Endodermal cell (in vitro differentiated cells): ENCODE results near the gene ERP27. TPM values are rescaled to one million over a fixed set of nuclear protein-coding genes. Genes with fewer than 3 reads are reported as not detected.

Experiments
- DNase-seq: peaks from one replicate; pipeline ENCODE4 v3.0.0-alpha.2; 2017
- H3K27ac ChIP-seq: 2 replicates; pipeline ENCODE4 v1.5.1; 2013; ENCODE audit warnings: mild to moderate bottlenecking, low read depth, low read length, moderate library complexity
- H3K27me3 ChIP-seq: 2 replicates; pipeline ENCODE4 v1.6.1; 2013; ENCODE audit warnings: mild to moderate bottlenecking, low read length, moderate library complexity; ENCODE audit not compliant: insufficient read depth, control insufficient read depth, poor library complexity, severe bottlenecking
- H3K36me3 ChIP-seq: 2 replicates; pipeline ENCODE4 v1.7.0; 2013; ENCODE audit warnings: mild to moderate bottlenecking, low read length, moderate library complexity; ENCODE audit not compliant: control insufficient read depth, insufficient read depth
- H3K4me1 ChIP-seq: one replicate; pipeline ENCODE4 v1.7.0; 2013; ENCODE audit warnings: low read length; ENCODE audit not compliant: control insufficient read depth, insufficient read depth
- H3K4me3 ChIP-seq: 2 replicates; pipeline ENCODE4 v1.5.1; 2013; ENCODE audit warnings: mild to moderate bottlenecking, low read length, moderate library complexity
- H3K9ac ChIP-seq: 2 replicates; pipeline ENCODE4 v1.6.1; 2013; ENCODE audit warnings: mild to moderate bottlenecking, low read length, moderate library complexity; ENCODE audit not compliant: poor library complexity, severe bottlenecking; ENCODE audit errors: extremely low read depth
- H3K9me3 ChIP-seq: 2 replicates; pipeline ENCODE4 v1.6.1; 2013; ENCODE audit warnings: mild to moderate bottlenecking, low read length, moderate library complexity; ENCODE audit not compliant: control insufficient read depth
- H3K27ac Mint-ChIP-seq: 2 replicates; pipeline ENCODE4 v1.8.0; 2020; ENCODE audit warnings: mixed read lengths
- H3K27me3 Mint-ChIP-seq: 2 replicates; pipeline ENCODE4 v1.8.0; 2021; ENCODE audit warnings: mild to moderate bottlenecking, mixed read lengths; ENCODE audit not compliant: insufficient read depth
- H3K36me3 Mint-ChIP-seq: 2 replicates; pipeline ENCODE4 v1.8.0; 2020; ENCODE audit warnings: low read depth, mixed read lengths
- H3K4me1 Mint-ChIP-seq: 2 replicates; pipeline ENCODE4 v1.8.0; 2020; ENCODE audit warnings: mixed read lengths
- H3K4me3 Mint-ChIP-seq: 2 replicates; pipeline ENCODE4 v1.8.0; 2020; ENCODE audit warnings: mild to moderate bottlenecking, moderate library complexity, mixed read lengths
- H3K9me3 Mint-ChIP-seq: 2 replicates; pipeline ENCODE4 v1.8.0; 2020; ENCODE audit warnings: mild to moderate bottlenecking, mixed read lengths
- WGBS, 2 experiments: methylation state at CpG; one replicate each; pipeline versions ENCODE4 v1.1.5 to v1.1.7; 2013; ENCODE audit warnings: missing lambda C conversion rate in 2 of 2, mixed read lengths in 1 of 2; ENCODE audit not compliant: insufficient coverage in 1 of 2, insufficient read length in 1 of 2; 5-methylcytosine and 5-hydroxymethylcytosine counted together
- total RNA-seq, 2 donors: library from RNA; stranded (reverse); fragmentation: NEBNext Ultra II Directional in 1 of 2; extraction: Animal tissue kit (Norgen Biotek cat#: 25700) in 1 of 2; gene quantifications; 2 replicates in 1 of 2; 3 replicates in 1 of 2; pipeline ENCODE4 v1.2.1, GENCODE V29; 2021
- TF ChIP-seq, protein P1 (sequence below): fragments of 200-600 bp; sonication (generic); conservative IDR thresholded peaks from 2 replicates; pipeline ENCODE4 v1.5.0; 2021; ENCODE audit warnings: antibody characterized with exemption, mild to moderate bottlenecking

Gene ERP27
- total RNA-seq, 2 donors from 2014 or later, result 0.15 to 0.22 TPM

GRCh38 chr12:14965221-14965620 lies 26.9 kb upstream of the ERP27 start:
- Mint-ChIP-seq H3K27ac (no peak overlapping the region), H3K36me3 (no peaks in the 10 kb centered on the region), H3K27me3 (no peaks in the 10 kb centered on the region), H3K9me3 (no peaks in the 10 kb centered on the region), H3K4me3 (no peak overlapping the region), H3K4me1 (peaks cover 9% of the 10 kb centered on the region)
- TF ChIP-seq, protein P1, sequence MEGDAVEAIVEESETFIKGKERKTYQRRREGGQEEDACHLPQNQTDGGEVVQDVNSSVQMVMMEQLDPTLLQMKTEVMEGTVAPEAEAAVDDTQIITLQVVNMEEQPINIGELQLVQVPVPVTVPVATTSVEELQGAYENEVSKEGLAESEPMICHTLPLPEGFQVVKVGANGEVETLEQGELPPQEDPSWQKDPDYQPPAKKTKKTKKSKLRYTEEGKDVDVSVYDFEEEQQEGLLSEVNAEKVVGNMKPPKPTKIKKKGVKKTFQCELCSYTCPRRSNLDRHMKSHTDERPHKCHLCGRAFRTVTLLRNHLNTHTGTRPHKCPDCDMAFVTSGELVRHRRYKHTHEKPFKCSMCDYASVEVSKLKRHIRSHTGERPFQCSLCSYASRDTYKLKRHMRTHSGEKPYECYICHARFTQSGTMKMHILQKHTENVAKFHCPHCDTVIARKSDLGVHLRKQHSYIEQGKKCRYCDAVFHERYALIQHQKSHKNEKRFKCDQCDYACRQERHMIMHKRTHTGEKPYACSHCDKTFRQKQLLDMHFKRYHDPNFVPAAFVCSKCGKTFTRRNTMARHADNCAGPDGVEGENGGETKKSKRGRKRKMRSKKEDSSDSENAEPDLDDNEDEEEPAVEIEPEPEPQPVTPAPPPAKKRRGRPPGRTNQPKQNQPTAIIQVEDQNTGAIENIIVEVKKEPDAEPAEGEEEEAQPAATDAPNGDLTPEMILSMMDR, result no peak
- Histone ChIP-seq H3K27ac (no peak overlapping the region), H3K4me3 (no peak overlapping the region), H3K4me1 (no peaks in the 10 kb centered on the region), H3K9ac (no peak overlapping the region), H3K36me3 (no peaks in the 10 kb centered on the region), H3K27me3 (no peaks in the 10 kb centered on the region), H3K9me3 (no peaks in the 10 kb centered on the region)
- 89 to 93% methylated on average over 2 of the region's 2 CpGs for WGBS, 2 experiments
- no peak for DNase-seq

DNA sequence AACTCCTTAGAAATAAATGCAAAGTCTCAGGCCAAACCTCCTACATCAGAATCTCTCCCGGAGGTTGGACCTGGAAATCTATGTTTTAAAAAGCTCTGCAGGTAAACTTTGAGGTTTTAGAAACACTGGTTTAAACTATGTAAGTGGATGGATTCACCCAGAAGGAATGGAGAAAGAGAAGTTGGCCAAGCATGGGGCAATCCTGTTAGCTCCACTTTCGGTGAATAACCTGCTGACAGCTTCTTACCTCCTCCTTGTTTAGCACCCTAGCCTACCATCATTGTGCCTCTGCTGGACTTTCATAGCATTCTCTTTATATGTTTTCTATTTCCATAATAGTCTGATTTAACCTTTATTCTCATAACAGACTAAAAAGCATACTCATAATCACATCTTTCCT lies 26.1 kb upstream of the ERP27 start:
- TF ChIP-seq, protein P1, result no peak

GRCh38 chr12:14963520-14963919 lies 25.2 kb upstream of the ERP27 start:
- 93 to 96% methylated on average over 7 of the region's 7 CpGs for WGBS, 2 experiments
- H3K4me1 ChIP-seq, result no peaks in the 10 kb centered on the region
- no peak for DNase-seq
- no peak overlapping the region for H3K9ac ChIP-seq
- H3K36me3 Mint-ChIP-seq, result no peaks in the 10 kb centered on the region
- no peaks in the 10 kb centered on the region for H3K27me3 ChIP-seq
- H3K9me3 ChIP-seq, result no peaks in the 10 kb centered on the region
- no peaks in the 10 kb centered on the region for H3K9me3 Mint-ChIP-seq
- no peak overlapping the region for H3K4me3 Mint-ChIP-seq
- H3K4me3 ChIP-seq, result no peak overlapping the region
- no peaks in the 10 kb centered on the region for H3K36me3 ChIP-seq
- TF ChIP-seq, protein P1, result no peak
- no peak overlapping the region for H3K27ac Mint-ChIP-seq
- no peaks in the 10 kb centered on the region for H3K27me3 Mint-ChIP-seq
- H3K4me1 Mint-ChIP-seq, result peaks cover 9% of the 10 kb centered on the region
- no peak overlapping the region for H3K27ac ChIP-seq

More for the DNA sequence above, 26.1 kb upstream of the ERP27 start:
- H3K36me3 ChIP-seq, result no peaks in the 10 kb centered on the region
- H3K27ac Mint-ChIP-seq, result no peak overlapping the region
- no peak for DNase-seq
- no peak overlapping the region for H3K9ac ChIP-seq
- no peak overlapping the region for H3K4me3 ChIP-seq
- no peaks in the 10 kb centered on the region for H3K4me1 ChIP-seq
- H3K27me3 Mint-ChIP-seq, result no peaks in the 10 kb centered on the region
- H3K36me3 Mint-ChIP-seq, result no peaks in the 10 kb centered on the region
- no peaks in the 10 kb centered on the region for H3K9me3 Mint-ChIP-seq
- H3K4me3 Mint-ChIP-seq, result no peak overlapping the region
- WGBS, 2 experiments, result 50% methylated on average over 2 of the region's 2 CpGs; no CpG with 5 or more reads in 1 of the 2 experiments
- H3K27ac ChIP-seq, result no peak overlapping the region
- no peaks in the 10 kb centered on the region for H3K9me3 ChIP-seq
- no peaks in the 10 kb centered on the region for H3K27me3 ChIP-seq
- H3K4me1 Mint-ChIP-seq, result peaks cover 9% of the 10 kb centered on the region
